RWPE2 (cell line): ENCODE results near the gene TMEM106C.

Experiments
- ATAC-seq: fragments of 200-7000 bp; cut with Tn5 transposase; 3 replicates; pipeline ENCODE4 v1.9.1; 2021; ENCODE audit warnings: low read depth
- DNase-seq: peaks from one replicate; pipeline ENCODE4 v3.0.0-alpha.2; 2020; ENCODE audit warnings: low spot score
- H3K27ac ChIP-seq: fragments of 450-650 bp; 2 replicates; pipeline ENCODE4 v1.5.1; 2017; ENCODE audit warnings: mild to moderate bottlenecking; ENCODE audit not compliant: poor library complexity, severe bottlenecking
- H3K27me3 ChIP-seq: fragments of 250-450 bp; sonication (Bioruptor Pico); 2 replicates; pipeline ENCODE4 v1.5.1; 2021; ENCODE audit warnings: mild to moderate bottlenecking, moderate library complexity; ENCODE audit not compliant: insufficient read depth, poor library complexity, severe bottlenecking
- H3K36me3 ChIP-seq: fragments of 250-450 bp; sonication (Bioruptor Pico); 2 replicates; pipeline ENCODE4 v1.5.1; 2020; ENCODE audit warnings: low read depth, mild to moderate bottlenecking, moderate library complexity
- H3K4me1 ChIP-seq: fragments of 250-450 bp; sonication (Bioruptor Pico); 2 replicates; pipeline ENCODE4 v1.5.1; 2021; ENCODE audit warnings: mild to moderate bottlenecking, moderate library complexity; ENCODE audit not compliant: insufficient read depth, poor library complexity, severe bottlenecking
- H3K4me3 ChIP-seq: fragments of 250-450 bp; sonication (Bioruptor Pico); 2 replicates; pipeline ENCODE4 v1.5.1; 2021; ENCODE audit warnings: mild to moderate bottlenecking, moderate library complexity; ENCODE audit not compliant: severe bottlenecking
- H3K9me3 ChIP-seq: fragments of 250-450 bp; sonication (Bioruptor Pico); 2 replicates; pipeline ENCODE4 v1.5.1; 2021; ENCODE audit warnings: mild to moderate bottlenecking, moderate library complexity; ENCODE audit not compliant: severe bottlenecking
- CTCF ChIP-seq: fragments of 450-650 bp; IDR thresholded peaks from one replicate; pipeline ENCODE4 v1.5.1; 2017; ENCODE audit warnings: mild to moderate bottlenecking, moderate library complexity; ENCODE audit not compliant: poor library complexity, severe bottlenecking

TMEM106C gene

GRCh38 chr12:47990351-47991105 lies 27.1 kb downstream of the TMEM106C start:
- H3K27ac ChIP-seq, result no peak overlapping the region
- no peaks in the 10 kb centered on the region for H3K36me3 ChIP-seq
- H3K27me3 ChIP-seq, result no peaks in the 10 kb centered on the region
- no peaks in the 10 kb centered on the region for H3K4me1 ChIP-seq
- H3K9me3 ChIP-seq, result no peaks in the 10 kb centered on the region
- no peak for ATAC-seq
- H3K4me3 ChIP-seq, result no peak overlapping the region
- TF ChIP-seq CTCF, result no peak
- DNase-seq, result no peak

GRCh38 chr12:47991106-47992061 lies 28.0 kb downstream of the TMEM106C start:
- no peak overlapping the region for H3K4me3 ChIP-seq
- no peaks in the 10 kb centered on the region for H3K9me3 ChIP-seq
- H3K36me3 ChIP-seq, result no peaks in the 10 kb centered on the region
- DNase-seq, result no peak
- no peak; the same call in 2 of the 3 replicates for ATAC-seq
- TF ChIP-seq CTCF, result no peak
- no peaks in the 10 kb centered on the region for H3K4me1 ChIP-seq
- no peaks in the 10 kb centered on the region for H3K27me3 ChIP-seq
- no peak overlapping the region for H3K27ac ChIP-seq

GRCh38 chr12:47992776-47993175 lies 29.4 kb downstream of the TMEM106C start:
- Histone ChIP-seq H3K4me3 (no peak overlapping the region), H3K9me3 (no peaks in the 10 kb centered on the region), H3K27me3 (no peaks in the 10 kb centered on the region), H3K4me1 (no peaks in the 10 kb centered on the region), H3K27ac (no peak overlapping the region), H3K36me3 (no peaks in the 10 kb centered on the region)
- TF ChIP-seq CTCF, result no peak
- DNase-seq (no peak), ATAC-seq (no peak)

- DNase-seq (no peak), ATAC-seq (no peak)
- Histone ChIP-seq H3K4me3 (no peak overlapping the region), H3K27me3 (no peaks in the 10 kb centered on the region), H3K36me3 (no peaks in the 10 kb centered on the region), H3K9me3 (no peaks in the 10 kb centered on the region), H3K27ac (no peak overlapping the region), H3K4me1 (no peaks in the 10 kb centered on the region)
- TF ChIP-seq CTCF, result no peak
Observed at GRCh38 chr12:47993491-47993890, 30.1 kb downstream of the TMEM106C start.
